ENCODE results near the gene MBNL1. TPM values are rescaled to one million over a fixed set of nuclear protein-coding genes. Genes with fewer than 3 reads are reported as not detected.

Gene MBNL1
- polyA plus RNA-seq, 1 donor from 2014 or later, result 12.7 TPM

DNA sequence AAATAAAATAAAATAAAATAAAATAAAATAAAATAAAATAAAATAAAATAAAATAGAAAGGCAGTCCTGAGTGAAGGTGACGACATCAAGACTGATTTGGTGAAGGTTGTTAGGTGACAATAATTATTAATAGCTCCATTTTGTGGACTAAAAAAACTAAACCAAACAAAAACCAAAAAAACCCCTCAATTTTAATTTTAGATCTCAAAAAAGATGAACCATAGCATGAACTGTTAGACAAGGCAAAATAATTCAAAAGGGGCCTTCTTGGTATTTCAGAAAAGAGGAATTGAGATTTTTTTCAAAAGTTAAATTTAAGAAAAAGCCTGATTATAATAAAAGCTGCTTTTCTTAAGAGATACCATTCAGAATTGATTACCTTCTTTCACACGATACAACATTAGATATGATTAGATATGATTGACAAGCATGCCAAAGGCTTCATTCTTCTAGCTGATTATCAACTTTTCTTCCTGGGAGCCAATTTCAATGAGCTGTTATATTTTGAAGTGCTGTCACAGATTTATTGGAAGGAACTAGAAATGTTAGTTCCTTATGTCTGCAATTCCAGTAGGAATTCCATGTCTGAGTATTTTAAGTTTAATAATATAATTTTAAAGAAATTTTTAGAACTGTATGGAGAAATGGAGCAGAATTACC, 244.7 kb downstream of the MBNL1 start:
- Histone ChIP-seq H2AFZ (ENCODE audit: low read depth, low read length) (no peak overlapping the region), H3K9ac (ENCODE audit: low read length) (no peak overlapping the region), H3K9me3 (ENCODE audit: low read length) (no peaks in the 10 kb centered on the region), H3K36me3 (ENCODE audit: insufficient read depth, low read length) (no peaks in the 10 kb centered on the region), H3K4me2 (ENCODE audit: low read length) (no peak overlapping the region), H4K20me1 (ENCODE audit: insufficient read depth) (no peaks in the 10 kb centered on the region), H3K9me2 (ENCODE audit: insufficient read depth, low read length) (no peaks in the 10 kb centered on the region), H3K27me3 (ENCODE audit: insufficient read depth, low read depth, low read length) (no peaks in the 10 kb centered on the region), H3K4me3 (ENCODE audit: low read length) (no peak overlapping the region), H3F3A (ENCODE audit: insufficient read depth, low read length, poor library complexity, severe bottlenecking) (no peaks in the 10 kb centered on the region), H3K27ac (ENCODE audit: low read length) (peak overlapping the region; percentile 1), H3K79me2 (replicated peaks; ENCODE audit: insufficient read depth, low read length) (no peaks in the 10 kb centered on the region)
- TF ChIP-seq RAD21 (conservative IDR thresholded peaks at IDR 0.05), result no peak
- TF ChIP-seq, protein P1, sequence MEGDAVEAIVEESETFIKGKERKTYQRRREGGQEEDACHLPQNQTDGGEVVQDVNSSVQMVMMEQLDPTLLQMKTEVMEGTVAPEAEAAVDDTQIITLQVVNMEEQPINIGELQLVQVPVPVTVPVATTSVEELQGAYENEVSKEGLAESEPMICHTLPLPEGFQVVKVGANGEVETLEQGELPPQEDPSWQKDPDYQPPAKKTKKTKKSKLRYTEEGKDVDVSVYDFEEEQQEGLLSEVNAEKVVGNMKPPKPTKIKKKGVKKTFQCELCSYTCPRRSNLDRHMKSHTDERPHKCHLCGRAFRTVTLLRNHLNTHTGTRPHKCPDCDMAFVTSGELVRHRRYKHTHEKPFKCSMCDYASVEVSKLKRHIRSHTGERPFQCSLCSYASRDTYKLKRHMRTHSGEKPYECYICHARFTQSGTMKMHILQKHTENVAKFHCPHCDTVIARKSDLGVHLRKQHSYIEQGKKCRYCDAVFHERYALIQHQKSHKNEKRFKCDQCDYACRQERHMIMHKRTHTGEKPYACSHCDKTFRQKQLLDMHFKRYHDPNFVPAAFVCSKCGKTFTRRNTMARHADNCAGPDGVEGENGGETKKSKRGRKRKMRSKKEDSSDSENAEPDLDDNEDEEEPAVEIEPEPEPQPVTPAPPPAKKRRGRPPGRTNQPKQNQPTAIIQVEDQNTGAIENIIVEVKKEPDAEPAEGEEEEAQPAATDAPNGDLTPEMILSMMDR (IDR thresholded peaks at IDR 0.05; ENCODE audit: poor library complexity, severe bottlenecking), result no peak
- no peak for TF ChIP-seq SMC3 (conservative IDR thresholded peaks at IDR 0.05; ENCODE audit: poor library complexity)
- no peak for TF ChIP-seq EZH2 (IDR thresholded peaks at IDR 0.05; ENCODE audit: borderline replicate concordance, insufficient read depth, low read length, poor library complexity, severe bottlenecking)
- TF ChIP-seq EP300 (conservative IDR thresholded peaks at IDR 0.05; ENCODE audit: poor library complexity, severe bottlenecking), result peak; percentile 83
- no peak for TF ChIP-seq TAF1 (IDR thresholded peaks at IDR 0.05; ENCODE audit: low read depth)
- no peak for TF ChIP-seq MXI1 (conservative IDR thresholded peaks at IDR 0.05; ENCODE audit: poor library complexity, severe bottlenecking)
- TF ChIP-seq POLR2AphosphoS5 (IDR thresholded peaks at IDR 0.05), result peak; percentile 39
- TF ChIP-seq REST (IDR thresholded peaks at IDR 0.05; ENCODE audit: borderline replicate concordance), result peak; percentile 89

Small RNAs within 50 kb of the gene (small RNA-seq; reads per million reads assigned to genes)
- gene RF00019, result 0 to 1.2 (median 0) reads per million in 3 experiments

All from neural cell (in vitro differentiated cells).